KMS-11 (cell line): ENCODE measurements around the gene IFI6.

Experiments used
- H2AFZ ChIP-seq: fragments of 200-600 bp; sonication (generic); 2 replicates; pipeline ENCODE4 v1.6.1; 2016; ENCODE audit warnings: antibody characterized with exemption, mixed run types, low read depth
- H3K27ac ChIP-seq: fragments of 200-600 bp; sonication (generic); 2 replicates; pipeline ENCODE4 v1.6.1; 2016; ENCODE audit warnings: mild to moderate bottlenecking, mixed run types
- H3K27me3 ChIP-seq: fragments of 200-600 bp; sonication (generic); 2 replicates; pipeline ENCODE4 v1.6.1; 2017; ENCODE audit warnings: mild to moderate bottlenecking, low read depth, mixed run types, moderate library complexity; ENCODE audit not compliant: insufficient read depth
- H3K36me3 ChIP-seq: fragments of 200-600 bp; sonication (generic); 2 replicates; pipeline ENCODE4 v1.6.1; 2017; ENCODE audit warnings: mild to moderate bottlenecking, mixed run types; ENCODE audit not compliant: insufficient read depth
- H3K4me1 ChIP-seq: fragments of 200-600 bp; sonication (generic); 2 replicates; pipeline ENCODE4 v1.6.1; 2016; ENCODE audit warnings: mild to moderate bottlenecking, low read depth, mixed run types; ENCODE audit not compliant: poor library complexity, severe bottlenecking
- H3K4me2 ChIP-seq: fragments of 200-600 bp; sonication (generic); 2 replicates; pipeline ENCODE4 v1.7.0; 2016; ENCODE audit warnings: mild to moderate bottlenecking, mixed run types
- H3K4me3 ChIP-seq: fragments of 200-600 bp; sonication (generic); IDR thresholded peaks from 2 replicates; pipeline ENCODE4 v1.6.1; 2017; ENCODE audit warnings: low read depth, low read length, mixed read lengths; ENCODE audit not compliant: insufficient read depth
- H3K79me2 ChIP-seq: fragments of 200-600 bp; sonication (generic); 2 replicates; pipeline ENCODE4 v1.6.1; 2016; ENCODE audit warnings: low read depth, mixed run types; ENCODE audit not compliant: insufficient read depth
- H3K9ac ChIP-seq: fragments of 200-600 bp; sonication (generic); 2 replicates; pipeline ENCODE4 v1.6.1; 2016; ENCODE audit warnings: mild to moderate bottlenecking, mixed run types
- H4K20me1 ChIP-seq: fragments of 200-600 bp; sonication (generic); 2 replicates; pipeline ENCODE4 v1.6.1; 2016; ENCODE audit warnings: mild to moderate bottlenecking, mixed run types; ENCODE audit not compliant: insufficient read depth
- CTCF ChIP-seq: fragments of 200-600 bp; sonication (generic); conservative IDR thresholded peaks from 2 replicates; pipeline ENCODE4 v1.6.1; 2017; ENCODE audit warnings: low read depth, mild to moderate bottlenecking, antibody characterized with exemption, low read length, moderate library complexity, mixed read lengths

IFI6 gene

GRCh38 chr1:27618341-27619082 lies 53.5 kb downstream of the IFI6 start:
- no peaks in the 10 kb centered on the region for H3K27me3 ChIP-seq
- H3K4me1 ChIP-seq: no peaks in the 10 kb centered on the region
- H2AFZ ChIP-seq: no peak overlapping the region
- H3K4me2 ChIP-seq: no peak overlapping the region
- no peak overlapping the region for H3K9ac ChIP-seq
- H3K36me3 ChIP-seq: no peaks in the 10 kb centered on the region
- H3K79me2 ChIP-seq: no peaks in the 10 kb centered on the region
- no peaks in the 10 kb centered on the region for H4K20me1 ChIP-seq
- no peak for TF ChIP-seq CTCF
- H3K4me3 ChIP-seq: no peak overlapping the region
- no peak overlapping the region for H3K27ac ChIP-seq

GRCh38 chr1:27617420-27617819 lies 54.6 kb downstream of the IFI6 start:
- no peak overlapping the region for H3K9ac ChIP-seq
- no peaks in the 10 kb centered on the region for H3K36me3 ChIP-seq
- H4K20me1 ChIP-seq: no peaks in the 10 kb centered on the region
- no peak overlapping the region for H3K4me3 ChIP-seq
- no peak overlapping the region for H3K27ac ChIP-seq
- no peak overlapping the region for H3K4me2 ChIP-seq
- no peak for TF ChIP-seq CTCF
- no peak overlapping the region for H2AFZ ChIP-seq
- no peaks in the 10 kb centered on the region for H3K27me3 ChIP-seq
- H3K4me1 ChIP-seq: no peaks in the 10 kb centered on the region
- no peaks in the 10 kb centered on the region for H3K79me2 ChIP-seq

GRCh38 chr1:27616441-27616840 lies 55.6 kb downstream of the IFI6 start:
- no peak overlapping the region for H3K4me3 ChIP-seq
- H3K4me2 ChIP-seq: no peak overlapping the region
- no peak overlapping the region for H3K9ac ChIP-seq
- H3K27me3 ChIP-seq: no peaks in the 10 kb centered on the region
- H4K20me1 ChIP-seq: no peaks in the 10 kb centered on the region
- H3K79me2 ChIP-seq: no peaks in the 10 kb centered on the region
- H3K36me3 ChIP-seq: no peaks in the 10 kb centered on the region
- H3K27ac ChIP-seq: no peak overlapping the region
- no peaks in the 10 kb centered on the region for H3K4me1 ChIP-seq
- no peak for TF ChIP-seq CTCF
- H2AFZ ChIP-seq: no peak overlapping the region
